Activated CD4-positive, alpha-beta T cell treated with anti-CD3 and anti-CD28 coated beads, Interleukin-2, Interleukin-4, amounts not matched to agents 100 ng/mL and 50 ng/mL, durations not matched to agents 16 hours and 8 hours (primary cell): ENCODE measurements around the gene GEMIN4.
"Not testable (repeated sequence)": the region's sequence is repeated elsewhere in the genome, so short reads cannot be mapped to it uniquely, and the experiment has no call there.

Source experiments
- DNase-seq: peaks from one replicate; pipeline ENCODE4 v3.0.0-alpha.2; 2020; ENCODE audit warnings: low spot score

The GEMIN4 gene

DNA sequence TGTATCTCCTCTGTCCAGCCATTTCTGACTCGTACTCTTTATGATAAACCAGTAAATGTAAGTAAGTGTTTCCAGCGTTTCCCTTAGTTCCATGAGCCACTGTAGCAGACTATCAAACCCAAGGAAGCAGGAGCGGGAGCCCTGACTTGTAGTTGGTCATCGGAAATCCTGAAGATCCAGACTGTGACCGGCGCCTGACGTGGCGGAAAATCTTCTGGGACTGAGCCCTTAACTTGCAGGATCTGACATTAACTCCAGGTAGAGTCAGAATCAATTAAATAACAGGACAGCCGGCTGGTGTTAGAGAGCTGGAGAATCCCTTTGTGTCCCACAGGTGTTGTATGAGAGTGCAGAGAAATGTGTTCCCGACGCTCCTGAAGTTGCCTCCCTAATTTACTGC lies 26.0 kb upstream of the GEMIN4 start:
- no peak for DNase-seq

DNA sequence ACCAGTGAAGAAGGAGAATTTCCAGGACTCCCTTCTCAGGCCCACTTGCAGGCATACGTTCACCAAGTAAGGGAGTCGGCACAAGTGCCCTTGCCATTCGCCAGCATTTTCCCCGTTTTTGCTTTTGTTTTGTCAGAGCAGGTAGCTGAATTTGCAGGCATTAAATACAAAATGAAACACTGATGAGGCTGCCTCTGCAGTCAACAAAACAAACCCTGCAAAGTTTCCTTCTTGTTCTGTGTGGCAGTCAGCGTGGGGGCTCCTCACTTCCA lies 22.2 kb upstream of the GEMIN4 start:
- no peak for DNase-seq

DNA sequence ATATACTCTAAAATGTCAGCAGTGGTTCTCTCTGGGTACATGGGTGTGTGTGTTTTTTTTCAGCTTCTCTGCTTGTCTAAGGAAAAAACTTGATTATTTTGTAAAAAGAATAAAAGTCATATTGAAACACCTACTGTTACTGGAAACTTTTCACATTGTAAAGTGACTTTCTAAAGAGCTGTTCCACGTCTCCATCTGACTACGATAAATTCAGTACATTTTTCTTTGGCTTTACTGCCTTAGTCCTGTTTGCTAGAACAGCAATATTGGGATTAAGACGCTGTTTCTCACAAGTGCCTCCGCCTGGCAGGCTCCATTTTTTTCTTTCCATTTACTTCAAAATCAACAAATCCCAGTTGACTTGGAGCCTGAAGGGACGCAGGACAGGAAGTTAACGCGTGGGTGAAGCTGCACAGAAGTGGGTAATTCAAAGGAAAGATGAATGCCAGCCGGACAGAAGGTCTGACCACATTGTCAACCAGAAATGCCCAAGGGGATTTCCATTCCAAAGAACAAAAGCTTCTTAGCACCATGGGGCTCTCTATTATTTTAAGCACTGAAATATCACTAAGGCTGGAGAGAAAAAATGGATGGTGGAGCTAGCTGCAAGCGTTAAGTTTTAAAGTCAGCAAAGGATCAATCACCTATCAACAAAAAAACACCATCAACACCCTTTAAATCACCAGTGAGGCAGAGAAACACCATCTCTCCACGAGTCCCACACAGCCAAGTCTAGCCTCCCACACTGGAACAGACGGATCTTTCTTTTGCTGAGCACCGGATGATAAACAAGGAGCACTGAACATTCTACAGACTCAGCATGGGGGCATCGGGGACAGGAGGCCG lies 21.6 kb upstream of the GEMIN4 start:
- peak; percentile 40 for DNase-seq

DNA sequence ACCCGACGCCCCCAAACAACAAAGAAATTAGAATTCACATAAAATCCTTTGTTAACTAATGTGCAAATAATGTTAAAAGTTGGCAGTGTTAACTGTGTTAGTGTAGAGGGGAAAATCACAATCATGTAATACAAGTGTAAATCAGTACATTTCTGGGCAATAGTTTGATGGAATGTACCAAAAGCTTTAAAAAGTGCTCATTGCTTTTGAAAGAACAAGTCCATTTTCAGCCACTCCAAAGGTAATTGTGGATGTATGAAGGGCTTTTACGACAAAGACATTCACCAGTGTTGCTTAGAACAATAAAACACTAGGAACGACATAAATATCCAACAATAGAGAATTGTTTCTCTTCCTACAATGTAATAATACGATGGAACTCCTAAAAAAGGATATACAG lies 21.0 kb upstream of the GEMIN4 start:
- no peak for DNase-seq

DNA sequence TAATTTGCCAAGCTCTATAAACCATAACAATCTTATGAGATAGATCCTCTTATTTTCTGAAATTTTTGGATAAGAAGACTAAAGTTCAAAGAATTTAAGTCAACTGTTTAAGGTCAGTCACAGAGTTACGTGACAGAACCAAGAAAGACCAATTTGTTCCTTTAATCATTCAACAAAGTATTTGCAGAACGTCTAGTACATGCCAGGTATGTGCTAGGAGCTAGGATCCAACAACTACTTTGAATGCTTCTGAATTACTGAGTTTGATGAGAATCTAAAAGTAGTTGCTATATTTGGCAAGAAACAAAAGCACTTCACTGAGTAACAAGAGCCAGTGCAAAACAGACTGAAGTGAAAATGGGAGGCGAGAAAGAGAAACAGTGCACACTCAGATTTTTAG lies 15.0 kb upstream of the GEMIN4 start:
- DNase-seq, result no peak

DNA sequence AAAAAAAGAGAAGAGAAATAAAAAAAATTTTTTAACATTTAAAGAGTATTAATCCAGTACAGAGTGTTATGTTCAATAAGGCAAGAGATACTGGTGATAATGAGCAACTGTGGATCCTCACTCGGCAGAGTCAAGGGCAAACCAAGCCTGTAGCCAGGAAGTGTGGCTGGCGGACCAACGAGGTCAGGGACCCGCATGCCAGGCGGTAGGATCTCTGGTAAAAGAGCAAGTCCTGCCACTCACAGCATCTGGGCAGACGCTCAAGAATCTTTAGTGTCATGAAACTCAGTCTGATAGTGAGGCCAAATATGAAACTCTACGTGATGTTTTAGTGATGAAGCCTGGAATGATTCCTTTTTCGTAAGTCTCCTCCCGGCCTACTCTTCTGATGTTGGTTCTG lies 8.3 kb upstream of the GEMIN4 start:
- no peak for DNase-seq

DNA sequence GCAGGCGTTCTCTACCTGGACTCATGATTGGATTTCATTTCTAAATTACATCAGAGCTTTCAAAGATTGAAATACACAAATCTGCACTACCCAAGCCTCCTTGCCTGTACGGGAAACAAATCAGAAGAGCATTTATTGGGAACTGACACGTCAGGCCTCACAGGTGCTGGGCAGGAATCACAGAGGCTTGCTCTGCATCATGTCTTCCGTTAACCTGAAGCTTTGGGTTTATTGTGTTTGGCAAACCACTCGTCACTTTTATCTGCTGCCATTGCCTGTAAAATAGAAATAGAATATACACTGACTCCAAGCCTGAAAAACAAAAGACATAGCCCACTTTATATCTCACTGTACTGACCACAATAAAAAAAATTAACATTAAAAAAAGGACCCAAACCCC lies 7.9 kb upstream of the GEMIN4 start:
- no peak for DNase-seq

DNA sequence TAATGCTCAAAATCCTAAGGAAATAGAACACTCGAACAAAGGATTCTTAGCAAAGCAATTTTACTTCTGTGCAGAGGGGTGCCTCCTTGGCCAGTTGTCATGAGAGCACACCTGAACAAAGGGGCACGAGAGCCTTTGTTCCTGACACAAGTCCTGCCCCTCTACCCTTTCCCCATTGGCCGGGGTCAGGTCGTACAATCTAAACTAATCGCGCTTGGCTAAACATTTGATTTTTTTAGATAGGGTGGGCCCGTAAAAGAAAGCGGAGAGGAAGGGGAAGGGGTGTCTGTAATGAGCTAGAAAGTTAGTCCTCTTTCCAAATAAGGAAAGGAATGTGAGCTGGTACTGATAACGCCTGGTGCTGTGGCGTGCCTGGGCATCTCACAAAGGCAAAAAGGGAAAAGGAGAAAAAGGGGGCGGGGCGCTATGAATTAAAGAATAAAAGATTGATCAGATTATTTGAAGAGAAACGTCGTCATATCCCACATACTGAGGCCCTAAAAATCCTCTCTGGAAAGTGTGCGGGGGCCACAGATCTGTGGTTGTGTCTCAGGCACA lies 4.0 kb upstream of the GEMIN4 start:
- DNase-seq, result not testable (repeated sequence)

DNA sequence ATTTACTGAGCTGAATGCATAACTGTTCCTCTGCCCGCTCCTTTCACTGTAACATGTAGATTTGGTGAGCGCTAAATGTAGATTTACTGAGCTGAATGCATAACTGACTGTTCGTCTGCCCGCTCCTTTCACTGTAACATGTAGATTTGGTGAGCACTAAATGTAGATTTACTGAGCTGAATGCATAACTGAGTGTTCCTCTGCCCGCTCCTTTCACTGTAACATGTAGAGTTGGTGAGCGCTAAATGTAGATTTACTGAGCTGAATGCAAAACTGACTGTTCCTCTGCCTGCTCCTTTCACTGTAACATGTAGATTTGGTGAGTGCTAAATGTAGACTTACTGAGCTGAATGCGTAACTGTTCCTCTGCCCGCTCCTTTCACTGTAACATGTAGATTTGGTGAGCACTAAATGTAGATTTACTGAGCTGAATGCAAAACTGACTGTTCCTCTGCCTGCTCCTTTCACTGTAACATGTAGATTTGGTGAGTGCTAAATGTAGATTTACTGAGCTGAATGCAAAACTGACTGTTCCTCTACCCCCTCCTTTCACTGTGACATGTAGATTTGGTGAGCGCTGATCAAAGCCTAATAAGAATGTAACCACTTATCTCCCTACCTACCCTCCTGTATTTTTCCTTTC lies 3.4 kb upstream of the GEMIN4 start:
- DNase-seq, result not testable (repeated sequence)

DNA sequence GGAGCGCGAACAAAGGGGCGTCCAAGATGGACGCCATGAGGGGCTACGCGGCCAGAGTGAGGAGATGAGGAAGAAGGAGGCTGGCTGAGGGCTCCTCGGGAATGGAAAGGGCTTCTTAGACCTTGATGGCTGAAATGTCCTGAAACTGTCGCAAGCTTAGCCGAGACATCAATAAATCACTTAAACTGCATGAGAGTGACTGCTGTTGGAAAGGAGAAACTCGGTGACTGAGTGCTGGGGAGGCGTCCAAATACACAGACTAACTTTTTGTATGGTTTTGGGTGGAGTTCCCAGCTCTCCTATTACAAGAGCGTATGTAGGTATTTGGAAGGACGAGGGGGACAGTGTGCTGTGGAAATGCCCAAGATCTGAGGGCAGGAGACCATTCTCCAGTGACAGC lies 1.4 kb upstream of the GEMIN4 start:
- DNase-seq, result no peak

DNA sequence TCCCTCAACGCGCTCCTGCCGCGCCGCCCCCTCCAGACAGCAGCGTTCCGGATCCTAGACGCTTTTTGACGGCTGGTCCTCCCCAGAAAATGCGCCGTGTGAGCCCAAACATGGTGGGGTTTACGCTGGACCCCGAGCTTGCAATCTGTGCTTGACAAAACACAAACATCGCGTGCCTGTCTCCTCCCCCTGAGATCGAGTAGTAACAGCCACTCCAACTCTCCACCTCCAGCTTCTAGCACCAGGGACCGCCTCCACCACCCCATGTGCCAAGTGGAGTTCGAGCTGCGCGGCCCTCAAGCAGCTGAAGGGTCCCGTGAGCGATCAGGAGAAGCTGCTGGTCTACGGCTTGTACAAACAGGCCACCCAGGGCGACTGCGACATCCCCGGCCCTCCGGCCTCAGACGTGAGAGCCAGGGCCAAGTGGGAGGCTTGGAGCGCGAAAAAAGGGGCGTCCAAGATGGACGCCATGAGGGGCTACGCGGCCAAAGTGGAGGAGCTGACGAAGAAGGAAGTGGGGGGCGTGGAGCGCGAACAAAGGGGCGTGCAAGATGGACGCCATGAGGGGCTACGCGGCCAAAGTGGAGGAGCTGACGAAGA lies 656 bp upstream of the GEMIN4 start:
- DNase-seq, result no peak

DNA sequence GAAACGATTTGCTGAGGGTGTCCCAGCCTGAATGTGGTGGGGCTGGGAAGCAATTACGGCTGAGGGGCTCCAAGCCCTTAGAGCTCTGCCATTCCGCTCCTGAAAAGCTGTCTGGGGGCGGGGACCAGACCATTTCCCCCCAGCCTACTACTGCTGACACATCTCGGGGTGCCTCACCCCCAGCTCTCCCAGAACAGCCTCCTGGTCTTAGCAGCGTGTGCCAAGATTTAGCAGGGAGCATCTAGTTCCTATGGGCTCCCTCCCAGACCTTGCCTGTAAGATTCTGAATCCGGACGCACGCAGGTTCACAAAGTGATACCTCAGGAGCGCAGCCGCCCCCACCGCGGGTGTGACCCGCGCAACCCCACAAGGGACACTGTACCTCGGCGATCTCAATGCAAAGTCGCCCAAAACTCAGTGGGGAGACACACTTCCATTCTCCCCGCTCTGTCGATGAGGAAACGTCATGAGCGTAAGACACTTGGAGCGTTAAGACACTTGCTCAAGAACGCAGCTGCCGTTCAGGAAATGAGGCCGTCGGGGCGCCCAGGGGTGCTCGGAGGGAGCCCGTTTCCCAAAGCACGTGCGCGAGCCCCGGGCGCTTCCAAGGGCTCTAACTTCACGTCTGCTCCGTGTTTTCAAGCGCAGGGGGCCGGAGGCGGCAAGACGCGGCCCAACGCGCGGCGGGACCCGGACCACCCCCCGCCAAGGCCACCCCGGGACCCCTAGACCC lies 629 bp downstream of the GEMIN4 start:
- DNase-seq, result peak; percentile 56

DNA sequence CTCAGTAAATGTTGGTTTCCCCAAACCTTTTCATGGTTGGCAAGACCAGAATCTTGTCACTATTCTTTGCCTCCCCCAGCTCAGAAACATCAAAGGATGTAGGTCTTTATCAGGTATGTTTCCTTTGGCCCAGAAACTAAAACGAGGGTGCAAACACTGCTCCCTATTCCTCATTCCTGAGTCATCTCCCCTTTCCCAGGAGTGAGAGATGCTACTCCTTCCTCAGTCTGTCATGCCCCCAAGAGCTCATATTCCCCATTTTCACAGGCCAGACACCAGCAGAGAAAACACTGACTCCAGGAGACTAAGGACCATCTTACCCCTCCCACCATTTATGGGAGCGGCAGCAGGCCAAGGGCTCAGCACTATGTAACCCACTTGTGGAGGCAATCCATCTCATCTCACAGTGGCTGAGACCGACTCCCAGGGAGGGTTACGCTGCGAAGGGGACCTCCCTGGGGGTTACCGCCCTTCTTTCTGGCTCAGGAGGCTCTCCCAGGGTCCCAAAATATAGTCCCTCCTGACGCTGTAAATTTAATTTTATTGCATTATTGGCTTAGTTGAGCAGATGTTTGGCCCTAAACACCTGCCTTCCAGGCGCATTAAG lies 1.5 kb downstream of the GEMIN4 start:
- DNase-seq, result no peak

DNA sequence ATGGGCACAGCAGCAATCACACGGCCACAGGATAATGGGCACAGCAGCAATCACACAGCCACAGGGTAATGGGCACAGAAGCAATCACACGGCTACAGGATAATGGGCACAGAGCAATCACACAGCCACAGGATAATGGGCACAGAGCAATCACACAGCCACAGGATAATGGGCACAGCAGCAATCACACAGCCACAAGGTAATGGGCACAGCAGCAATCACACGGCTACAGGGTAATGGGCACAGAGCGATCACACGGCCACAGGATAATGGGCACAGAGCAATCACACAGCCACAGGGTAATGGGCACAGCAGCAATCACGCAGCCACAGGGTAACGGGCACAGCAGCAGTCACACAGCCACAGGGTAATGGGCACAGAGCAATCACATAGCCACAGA lies 2.7 kb downstream of the GEMIN4 start:
- DNase-seq, result not testable (repeated sequence)

DNA sequence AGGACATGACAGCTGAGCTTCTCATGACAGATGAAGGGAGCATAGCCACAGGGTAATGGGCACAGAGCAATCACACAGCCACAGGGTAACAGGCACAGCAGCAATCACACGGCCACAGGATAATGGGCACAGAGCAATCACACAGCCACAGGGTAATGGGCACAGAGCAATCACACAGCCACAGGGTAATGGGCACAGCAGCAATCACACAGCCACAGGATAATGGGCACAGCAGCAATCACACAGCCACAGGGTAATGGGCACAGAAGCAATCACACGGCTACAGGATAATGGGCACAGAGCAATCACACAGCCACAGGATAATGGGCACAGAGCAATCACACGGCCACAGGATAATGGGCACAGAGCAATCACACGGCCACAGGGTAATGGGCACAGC lies 3.5 kb downstream of the GEMIN4 start:
- not testable (repeated sequence) for DNase-seq

DNA sequence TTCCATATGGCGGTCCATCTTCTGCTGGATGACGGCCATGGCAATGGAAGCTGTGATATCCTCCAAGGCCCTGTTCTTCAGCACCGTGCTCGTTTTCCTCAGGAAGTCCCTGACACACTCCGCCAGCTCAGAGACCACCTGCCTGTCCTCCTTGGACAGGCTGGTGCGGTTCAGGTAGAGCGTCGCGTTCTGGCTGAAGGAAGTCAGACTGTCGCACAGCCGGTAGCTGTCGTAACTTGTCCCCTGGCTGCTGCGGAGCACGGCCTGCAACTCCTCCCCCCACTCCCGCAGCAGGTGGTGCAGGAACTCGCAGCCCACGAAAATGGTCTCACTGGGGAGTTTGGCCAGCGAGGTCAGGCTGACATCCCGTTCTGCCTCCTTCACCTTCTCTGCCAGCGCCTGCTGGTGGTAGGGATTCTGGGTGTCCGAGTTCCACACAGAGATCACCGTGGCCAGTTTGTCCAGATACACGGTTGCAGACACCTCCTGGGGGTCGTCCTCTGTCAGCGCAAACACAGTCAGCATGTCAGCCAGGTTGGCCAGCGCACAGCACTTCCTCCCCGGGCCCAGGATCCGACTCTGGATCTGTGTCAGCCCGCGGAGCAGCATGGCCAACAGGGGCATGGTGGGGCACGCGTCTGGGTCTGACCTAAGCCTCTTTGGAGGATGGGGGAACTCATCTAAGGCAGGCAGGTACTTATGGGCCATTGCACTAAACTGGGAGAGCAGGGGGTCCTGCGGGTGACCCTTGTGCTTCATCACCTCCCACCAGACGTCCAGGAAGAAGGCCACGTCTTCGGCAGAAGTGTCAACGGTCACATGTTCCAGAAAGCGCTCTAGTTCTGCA lies 5.1 kb downstream of the GEMIN4 start:
- no peak for DNase-seq

DNA sequence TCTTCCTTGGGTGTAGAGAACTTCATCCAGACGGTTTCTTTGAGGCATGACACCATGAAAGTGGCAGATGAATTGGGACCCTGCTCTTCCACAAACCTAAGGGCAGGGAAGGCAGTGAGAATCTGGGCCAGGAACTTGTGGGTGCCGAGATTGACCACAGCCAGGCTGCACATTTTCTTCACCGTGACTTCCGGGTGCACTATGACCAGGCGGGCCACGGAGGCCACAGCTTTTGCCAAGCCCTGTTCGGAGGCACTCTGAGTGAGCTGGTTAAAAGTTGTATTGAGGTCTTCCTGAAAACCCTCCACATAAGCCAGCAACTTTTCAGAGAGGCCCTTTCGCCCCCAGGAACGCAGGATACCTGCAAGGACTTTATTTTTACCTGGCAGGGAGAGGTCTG lies 5.9 kb downstream of the GEMIN4 start:
- no peak for DNase-seq

DNA sequence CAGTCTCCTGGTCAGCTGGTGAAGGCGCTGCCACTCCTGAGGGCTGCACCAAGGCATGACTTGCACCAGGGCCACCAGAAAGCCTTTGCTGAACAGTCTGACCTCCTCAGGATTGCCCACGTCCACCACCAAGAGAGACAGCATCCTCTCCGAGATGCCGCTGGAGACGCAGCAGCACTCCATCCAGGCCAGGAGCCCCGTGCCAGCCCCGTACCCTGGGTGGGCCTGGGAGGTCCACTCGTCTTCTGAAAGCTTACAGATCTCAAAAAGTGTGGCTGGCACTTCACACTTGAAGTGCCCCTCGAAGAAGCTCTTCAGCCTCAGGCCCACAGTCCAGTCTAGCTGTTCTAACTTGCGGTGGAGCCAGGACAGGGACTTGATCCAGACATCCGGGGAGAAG lies 6.7 kb downstream of the GEMIN4 start:
- DNase-seq, result no peak

DNA sequence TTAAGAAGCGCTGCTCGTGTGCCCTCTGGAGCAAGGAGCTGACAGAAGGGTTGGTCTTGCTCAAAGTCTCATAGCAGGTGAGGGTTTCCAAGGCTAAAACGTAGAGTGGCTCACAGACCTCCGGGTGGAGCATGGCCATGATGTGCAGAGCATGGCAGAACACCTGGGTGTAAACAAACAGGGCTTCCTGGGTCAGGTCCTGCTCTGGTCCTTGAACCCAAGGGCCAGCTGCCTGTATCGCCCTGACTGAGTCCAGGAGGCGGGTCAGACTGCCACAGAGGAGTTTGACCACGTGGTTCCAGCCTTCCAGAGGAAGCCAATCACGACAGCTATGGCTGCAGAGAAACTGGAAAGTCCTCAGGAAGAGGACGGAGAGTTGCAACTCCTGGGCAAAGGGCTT lies 7.1 kb downstream of the GEMIN4 start:
- DNase-seq, result no peak

DNA sequence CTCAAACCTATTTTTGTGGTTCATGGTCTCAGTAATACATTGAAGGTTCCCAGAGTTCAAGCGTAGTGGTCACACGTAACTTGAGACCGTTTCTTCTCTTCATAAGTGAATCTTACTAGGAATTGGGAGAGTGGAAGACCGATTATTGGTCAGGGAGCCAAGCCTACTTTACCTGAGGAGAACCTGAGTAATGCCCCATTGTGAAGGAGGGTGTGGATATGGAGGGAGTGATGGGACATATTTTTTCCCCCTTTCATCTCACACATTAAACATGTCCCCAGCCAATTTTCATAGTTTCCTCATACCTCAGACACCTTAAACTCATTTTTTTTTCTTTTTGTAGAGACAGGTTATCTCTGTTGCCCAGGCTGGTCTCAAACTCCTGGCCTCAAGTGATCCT lies 8.9 kb downstream of the GEMIN4 start:
- no peak for DNase-seq

DNA sequence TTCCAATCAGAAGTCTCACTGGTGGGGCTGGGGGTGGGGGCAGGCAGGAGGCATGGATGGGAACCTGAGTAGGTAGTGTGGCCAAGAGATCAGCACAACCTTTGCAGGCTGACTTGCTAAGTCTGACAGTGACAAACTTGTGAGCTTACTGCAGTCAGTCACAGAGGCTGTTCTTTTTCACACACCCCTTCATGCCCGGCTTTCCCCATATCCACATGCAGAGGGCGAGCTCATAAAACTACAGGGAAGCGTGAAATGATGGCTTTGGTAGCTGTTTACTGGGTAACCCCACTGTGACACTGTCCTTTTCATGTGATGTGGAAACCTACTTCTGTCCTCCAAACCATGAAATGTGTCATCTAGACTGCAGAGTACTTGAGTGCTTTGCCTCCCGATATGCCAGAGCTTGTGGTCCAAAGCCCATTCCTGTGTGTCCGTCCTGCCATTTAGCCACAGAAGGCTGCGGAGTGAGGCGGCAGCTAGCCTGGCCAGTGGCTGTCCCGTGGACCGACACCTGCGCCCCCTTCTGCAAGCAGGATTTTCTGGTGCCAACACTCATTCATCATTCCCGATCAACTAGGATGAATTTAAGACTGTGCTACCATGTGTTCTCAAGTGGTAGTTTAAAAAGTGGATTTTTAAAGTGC lies 9.8 kb downstream of the GEMIN4 start:
- no peak for DNase-seq
